Astrocyte of the cerebellum (primary cell): ENCODE data around the gene DBN1.

Experiments
- DNase-seq: peaks from one replicate; pipeline ENCODE4 v3.0.0-alpha.2; 2011; ENCODE audit warnings: low read depth
- H3K4me3 ChIP-seq: 2 replicates; pipeline ENCODE4 v1.5.1; 2011; ENCODE audit warnings: mild to moderate bottlenecking, low read depth, low read length, moderate library complexity
- CTCF ChIP-seq: IDR thresholded peaks from 2 replicates; pipeline ENCODE4 v1.5.1; 2012; ENCODE audit warnings: low read length, low read depth, moderate library complexity, mild to moderate bottlenecking; ENCODE audit errors: missing control alignments
- in situ Hi-C: cut with HindIII; loops from 2 replicates; pipeline ENCODE4 v1.10.0; 2017; ENCODE audit warnings: low sequenced_read_pairs

The DBN1 gene

GRCh38 chr5:177455661-177456590 is 17.5 kb downstream of the DBN1 start:
- H3K4me3 ChIP-seq = peak overlapping the region; percentile 34
- peak; percentile 79 for DNase-seq
- peak; percentile 94 for TF ChIP-seq CTCF
- in situ Hi-C loops = no loop called here

GRCh38 chr5:177455036-177455660 is 18.3 kb downstream of the DBN1 start:
- no peak for DNase-seq
- H3K4me3 ChIP-seq = peak overlapping the region; percentile 34
- in situ Hi-C loops = no loop called here
- TF ChIP-seq CTCF = peak; percentile 65

- peak; percentile 84 for TF ChIP-seq CTCF
- in situ Hi-C loops = no loop called here
- peak; percentile 55 for DNase-seq
- H3K4me3 ChIP-seq = peak overlapping the region; percentile 34
Observed at GRCh38 chr5:177454397-177455035, 18.9 kb downstream of the DBN1 start.

GRCh38 chr5:177453852-177454396 is 19.5 kb downstream of the DBN1 start:
- TF ChIP-seq CTCF = no peak
- H3K4me3 ChIP-seq = peak overlapping the region; percentile 34
- no peak for DNase-seq
- in situ Hi-C loops = no loop called here

- in situ Hi-C loops = no loop called here
- DNase-seq = no peak
- H3K4me3 ChIP-seq = no peak overlapping the region
- no peak for TF ChIP-seq CTCF
Observed at GRCh38 chr5:177452688-177453638, 20.5 kb downstream of the DBN1 start.
